Kidney (tissue), 14 donors: ENCODE data around the gene SPINT2. TPM values are rescaled to one million over a fixed set of nuclear protein-coding genes. Genes with fewer than 3 reads are reported as not detected.

Source experiments
- DNase-seq, 5 donors: peaks; one replicate each; pipeline ENCODE4 v3.0.0-alpha.2; 2013 to 2020
- FAIRE-seq: peaks from 2 replicates; lab custom pipeline; 2012; peaks lifted over from hg19 to GRCh38; lab: Jason Lieb, UNC
- H3K27ac ChIP-seq, 2 donors: one replicate each; pipeline ENCODE4 v1.7.0; 2013; ENCODE audit warnings: low read depth in 2 of 2, low read length in 2 of 2, inconsistent platforms in 1 of 2
- H3K27me3 ChIP-seq: one replicate; pipeline ENCODE4 v1.7.1; 2013; ENCODE audit warnings: low read length, inconsistent platforms; ENCODE audit not compliant: control insufficient read depth, insufficient read depth
- H3K36me3 ChIP-seq, 3 donors: one replicate each; pipeline versions ENCODE4 v1.7.0 to v1.7.1; 2013; ENCODE audit warnings: low read length in 3 of 3, control low read depth in 1 of 3, inconsistent platforms in 1 of 3; ENCODE audit not compliant: insufficient read depth in 3 of 3, control insufficient read depth in 2 of 3
- H3K4me1 ChIP-seq, 3 donors: one replicate each; pipeline versions ENCODE4 v1.7.0 to v1.7.1; 2013; ENCODE audit warnings: low read length in 3 of 3, inconsistent platforms in 1 of 3, low read depth in 1 of 3; ENCODE audit not compliant: control insufficient read depth in 2 of 3, insufficient read depth in 2 of 3
- H3K4me3 ChIP-seq, 3 donors: one replicate each; pipeline versions ENCODE4 v1.7.0 to v1.8.1; 2013; ENCODE audit warnings: low read length in 3 of 3, control low read depth in 1 of 3, inconsistent platforms in 1 of 3
- H3K9ac ChIP-seq, 3 donors: one replicate each; pipeline versions ENCODE4 v1.7.0 to v1.7.1; 2013; ENCODE audit warnings: low read length in 3 of 3, control low read depth in 1 of 3, inconsistent platforms in 1 of 3
- H3K9me3 ChIP-seq, 3 donors: one replicate each; pipeline versions ENCODE4 v1.7.0 to v1.7.1; 2013; ENCODE audit warnings: low read length in 3 of 3, control low read depth in 1 of 3, inconsistent platforms in 1 of 3; ENCODE audit not compliant: control insufficient read depth in 2 of 3, insufficient read depth in 1 of 3
- intact Hi-C: fragments of 100-400 bp; cut with DNase I; formaldehyde crosslinking; loops from one replicate; pipeline ENCODE4 v1.11.1; 2022
- polyA plus RNA-seq: library from polyadenylated mRNA; stranded (reverse); fragments of 350-450 nt; fragmentation: Illumina TruSeq; extraction: RNeasy Lipid Tissue Mini Kit (QIAGEN cat#74804); gene quantifications from one replicate; pipeline ENCODE4 v1.2.3, GENCODE V29; 2014; ENCODE audit warnings: low read depth, low replicate concordance; ENCODE audit not compliant: insufficient read depth
- total RNA-seq: library from RNA; stranded (reverse); fragmentation: NEBNext Ultra II Directional; extraction: Animal tissue kit (Norgen Biotek cat#: 25700); gene quantifications from one replicate; pipeline ENCODE4 v1.2.1, GENCODE V29; 2021
- TF ChIP-seq, protein P1 (sequence below): IDR thresholded peaks from 3 replicates; pipeline ENCODE4 v1.5.1; 2012; ENCODE audit warnings: mild to moderate bottlenecking, moderate library complexity, borderline replicate concordance; ENCODE audit not compliant: insufficient read depth; ENCODE audit errors: extremely low read depth
- donor health status: control.
- donor health status: control.
- donor health status: control.
- donor health status: control.
- donor health status: control.
- donor health status: DM: yes; HTN: yes; CAD: no.
- donor health status: Normal renal cell carcinoma (clear cell type).

SPINT2 gene
- total and polyA plus RNA-seq, 2 donors from 2014 or later: 381 to 425 TPM

DNA sequence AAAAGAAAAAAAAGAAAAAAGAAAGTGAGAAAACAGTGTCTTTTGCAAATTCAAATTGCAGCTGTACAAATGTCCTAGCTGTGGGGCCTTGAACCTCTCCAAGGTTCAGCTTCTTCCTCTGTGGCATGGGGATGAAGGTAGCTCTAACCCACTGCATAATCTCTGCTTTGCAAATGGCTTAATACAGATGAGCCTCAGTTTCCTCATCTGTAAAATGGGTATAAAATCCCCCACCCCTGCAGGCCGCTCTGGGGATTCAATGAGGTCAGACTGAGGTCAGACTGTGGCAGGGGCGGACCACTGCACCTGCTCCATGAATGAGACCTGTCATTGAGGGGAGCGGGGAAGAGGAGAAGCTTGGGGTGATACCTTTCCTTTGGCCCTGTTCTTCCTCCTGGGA, 46.2 kb upstream of the SPINT2 start:
- DNase-seq (no peak), FAIRE-seq (no peak)
- intact Hi-C loops: no loop called here
- Histone ChIP-seq H3K4me3 (no peak overlapping the region), H3K9ac (no peak overlapping the region), H3K27me3 (no peaks in the 10 kb centered on the region), H3K27ac (no peak overlapping the region), H3K36me3 (no peaks in the 10 kb centered on the region), H3K9me3 (no peaks in the 10 kb centered on the region), H3K4me1 (no peaks in the 10 kb centered on the region)
- TF ChIP-seq, protein P1, sequence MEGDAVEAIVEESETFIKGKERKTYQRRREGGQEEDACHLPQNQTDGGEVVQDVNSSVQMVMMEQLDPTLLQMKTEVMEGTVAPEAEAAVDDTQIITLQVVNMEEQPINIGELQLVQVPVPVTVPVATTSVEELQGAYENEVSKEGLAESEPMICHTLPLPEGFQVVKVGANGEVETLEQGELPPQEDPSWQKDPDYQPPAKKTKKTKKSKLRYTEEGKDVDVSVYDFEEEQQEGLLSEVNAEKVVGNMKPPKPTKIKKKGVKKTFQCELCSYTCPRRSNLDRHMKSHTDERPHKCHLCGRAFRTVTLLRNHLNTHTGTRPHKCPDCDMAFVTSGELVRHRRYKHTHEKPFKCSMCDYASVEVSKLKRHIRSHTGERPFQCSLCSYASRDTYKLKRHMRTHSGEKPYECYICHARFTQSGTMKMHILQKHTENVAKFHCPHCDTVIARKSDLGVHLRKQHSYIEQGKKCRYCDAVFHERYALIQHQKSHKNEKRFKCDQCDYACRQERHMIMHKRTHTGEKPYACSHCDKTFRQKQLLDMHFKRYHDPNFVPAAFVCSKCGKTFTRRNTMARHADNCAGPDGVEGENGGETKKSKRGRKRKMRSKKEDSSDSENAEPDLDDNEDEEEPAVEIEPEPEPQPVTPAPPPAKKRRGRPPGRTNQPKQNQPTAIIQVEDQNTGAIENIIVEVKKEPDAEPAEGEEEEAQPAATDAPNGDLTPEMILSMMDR: no peak

DNA sequence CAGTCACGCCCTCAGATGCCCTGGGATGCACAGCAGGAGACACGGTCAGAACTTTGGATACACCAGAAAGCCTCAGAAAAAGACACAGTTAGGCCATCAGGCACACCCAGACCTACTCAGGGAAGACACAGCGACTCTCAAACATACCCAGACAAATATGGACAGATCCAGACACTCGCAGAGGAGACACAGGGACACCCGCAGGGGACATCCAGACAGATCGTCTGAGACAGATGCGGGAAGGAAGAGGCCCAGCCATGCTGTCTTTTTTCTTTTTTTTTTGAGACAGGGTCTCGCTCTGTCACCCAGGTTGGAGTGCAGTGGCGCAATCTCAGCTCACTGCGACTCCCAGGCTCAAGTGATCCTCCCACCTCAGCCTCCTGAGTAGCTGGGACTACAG, 45.2 kb upstream of the SPINT2 start:
- no peaks in the 10 kb centered on the region for H3K27me3 ChIP-seq
- FAIRE-seq (no peak), DNase-seq (no peak)
- H3K4me1 ChIP-seq: peaks cover 0 to under 1% (median 0%) of the 10 kb centered on the region in 3 donors
- H3K36me3 ChIP-seq: no peaks in the 10 kb centered on the region
- intact Hi-C loops: no loop called here
- H3K9ac ChIP-seq: no peak overlapping the region
- TF ChIP-seq, protein P1: no peak
- H3K9me3 ChIP-seq: no peaks in the 10 kb centered on the region
- no peak overlapping the region for H3K4me3 ChIP-seq
- no peak overlapping the region for H3K27ac ChIP-seq

DNA sequence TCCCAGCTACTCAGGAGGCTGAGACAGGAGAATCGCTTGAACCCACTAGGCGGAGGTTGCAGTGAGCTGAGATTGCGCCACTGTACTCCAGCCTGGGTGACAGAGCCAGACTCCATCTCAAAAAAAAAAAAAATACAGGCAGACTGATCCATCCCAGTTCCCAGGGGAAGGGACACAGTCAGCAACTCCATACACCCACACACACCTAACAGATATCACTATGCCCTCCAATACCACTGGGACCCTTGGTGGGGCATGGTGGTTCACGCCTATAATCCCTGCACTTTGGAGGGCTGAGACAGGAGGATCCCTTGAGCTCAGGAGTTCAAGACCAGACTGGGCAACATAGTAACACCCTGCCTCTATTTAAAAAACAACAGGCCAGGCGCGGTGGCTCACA, 43.0 kb upstream of the SPINT2 start:
- Histone ChIP-seq H3K9ac (no peak overlapping the region), H3K27me3 (no peaks in the 10 kb centered on the region), H3K4me3 (no peak overlapping the region), H3K9me3 (no peaks in the 10 kb centered on the region), H3K27ac (no peak overlapping the region), H3K4me1 (peaks cover 0 to 2% (median 0%) of the 10 kb centered on the region in 3 donors), H3K36me3 (no peaks in the 10 kb centered on the region)
- intact Hi-C loops: no loop called here
- DNase-seq (no peak), FAIRE-seq (no peak)
- TF ChIP-seq, protein P1: no peak
